B cell (primary cell): ENCODE data around the gene SLC33A1. TPM values are rescaled to one million over a fixed set of nuclear protein-coding genes. Genes with fewer than 3 reads are reported as not detected.

Experiments
- ATAC-seq: fragments of 200-7000 bp; cut with Tn5 transposase; one replicate; pipeline ENCODE4 v1.10.0; 2021; ENCODE audit warnings: low read depth, mild to moderate bottlenecking, moderate number of reproducible peaks, moderate library complexity
- CTCF ChIA-PET: fragments of 350-600 bp; sonication (Branson Sonifier 250); formaldehyde crosslinking; loops from one replicate; lab custom pipeline; 2021; ENCODE audit warnings: antibody characterized with exemption, inconsistent platforms; lab: Charles Lee
- POLR2A ChIA-PET: fragments of 350-600 bp; sonication (Branson Sonifier 250); formaldehyde crosslinking; loops from one replicate; lab custom pipeline; 2021; ENCODE audit warnings: antibody characterized with exemption; lab: Charles Lee
- DNase-seq: peaks from one replicate; pipeline ENCODE4 v3.0.0; 2013
- H2AFZ ChIP-seq: 2 replicates; pipeline ENCODE4 v1.6.1; 2012; ENCODE audit warnings: mild to moderate bottlenecking, low read depth, low read length; ENCODE audit not compliant: insufficient read depth, poor library complexity, severe bottlenecking
- H3K27ac ChIP-seq, 2 donors: 1 replicate in 1 of 2; 2 replicates in 1 of 2; pipeline ENCODE4 v1.5.1; 2012 to 2013; ENCODE audit warnings: low read length in 2 of 2, mild to moderate bottlenecking in 2 of 2, moderate library complexity in 1 of 2
- H3K27me3 ChIP-seq, 4 experiments: fragments of 200-600 bp in 1 of 4; sonication (generic) in 1 of 4; replicated peaks in 1 of 4; 1 replicate in 2 of 4; 2 replicates in 2 of 4; pipeline versions ENCODE4 v1.6.1 to v1.7.0; 2013 to 2016; ENCODE audit warnings: low read length in 3 of 4, mild to moderate bottlenecking in 2 of 4, mixed read lengths in 1 of 4, moderate library complexity in 1 of 4; ENCODE audit not compliant: insufficient read depth in 4 of 4, control insufficient read depth in 3 of 4; ENCODE audit errors: control extremely low read depth in 1 of 4
- H3K36me3 ChIP-seq, 2 experiments: replicated peaks in 1 of 2; 1 replicate in 1 of 2; 2 replicates in 1 of 2; pipeline versions ENCODE4 v1.6.1 to v1.7.1; 2013; ENCODE audit warnings: low read length in 1 of 2; ENCODE audit not compliant: insufficient read depth in 2 of 2, control insufficient read depth in 1 of 2; ENCODE audit errors: control extremely low read depth in 1 of 2, extremely low read depth in 1 of 2
- H3K4me1 ChIP-seq, 2 donors: fragments of 200-600 bp in 1 of 2; sonication (generic) in 1 of 2; 1 replicate in 1 of 2; 2 replicates in 1 of 2; pipeline versions ENCODE4 v1.5.1 to v1.6.1; 2013 to 2017; ENCODE audit warnings: low read length in 2 of 2; ENCODE audit not compliant: control insufficient read depth in 2 of 2, insufficient read depth in 2 of 2
- H3K4me2 ChIP-seq: replicated peaks from 2 replicates; pipeline ENCODE3; 2012; ENCODE audit warnings: mild to moderate bottlenecking, low read depth, low read length; ENCODE audit not compliant: poor library complexity, severe bottlenecking
- H3K4me3 ChIP-seq, 5 experiments: fragments of 200-600 bp in 1 of 5; sonication (generic) in 1 of 5; 1 replicate in 3 of 5; 2 replicates in 2 of 5; pipeline versions ENCODE4 v1.5.1 to v1.7.0; 2011 to 2016; ENCODE audit warnings: low read length in 4 of 5, mild to moderate bottlenecking in 4 of 5, low read depth in 2 of 5, control low read depth in 1 of 5, moderate library complexity in 1 of 5; ENCODE audit not compliant: insufficient read depth in 1 of 5; ENCODE audit errors: control extremely low read depth in 1 of 5, extremely low read depth in 1 of 5
- H3K79me2 ChIP-seq: fragments of 200-600 bp; sonication (generic); one replicate; pipeline ENCODE4 v1.6.0; 2016; ENCODE audit warnings: low read length; ENCODE audit not compliant: control insufficient read depth, insufficient read depth
- H3K9ac ChIP-seq: fragments of 200-600 bp; sonication (generic); 2 replicates; pipeline ENCODE4 v1.6.1; 2017; ENCODE audit warnings: mild to moderate bottlenecking, low read length, moderate library complexity
- H3K9me3 ChIP-seq, 3 donors: one replicate each; pipeline versions ENCODE4 v1.6.1 to v1.7.1; 2013; ENCODE audit warnings: low read length in 2 of 3; ENCODE audit not compliant: control insufficient read depth in 2 of 3, insufficient read depth in 1 of 3; ENCODE audit errors: control extremely low read depth in 1 of 3
- H4K20me1 ChIP-seq: 2 replicates; pipeline ENCODE4 v1.6.0; 2012; ENCODE audit warnings: mild to moderate bottlenecking, low read length; ENCODE audit not compliant: insufficient read depth, control insufficient read depth, poor library complexity, severe bottlenecking
- H3K27ac Mint-ChIP-seq: one replicate; pipeline ENCODE4 v1.8.0; 2021; ENCODE audit warnings: mixed read lengths
- H3K27me3 Mint-ChIP-seq: one replicate; pipeline ENCODE4 v1.8.0; 2021; ENCODE audit warnings: mixed read lengths
- H3K4me1 Mint-ChIP-seq: one replicate; pipeline ENCODE4 v1.8.0; 2021; ENCODE audit warnings: mixed read lengths
- H3K4me3 Mint-ChIP-seq: one replicate; pipeline ENCODE4 v1.8.0; 2021; ENCODE audit warnings: mixed read lengths
- H3K9me3 Mint-ChIP-seq: one replicate; pipeline ENCODE4 v1.8.0; 2022; ENCODE audit warnings: mixed read lengths; ENCODE audit not compliant: insufficient read depth
- EZH2 ChIP-seq: IDR thresholded peaks from 2 replicates; pipeline ENCODE4 v1.6.1; 2012; ENCODE audit warnings: borderline replicate concordance, low read depth, mild to moderate bottlenecking, moderate library complexity, low read length; ENCODE audit not compliant: insufficient read depth, poor library complexity, severe bottlenecking
- WGBS: methylation state at CpG from one replicate; pipeline ENCODE4 v1.1.5; 2013; ENCODE audit warnings: missing lambda C conversion rate; ENCODE audit not compliant: insufficient coverage; 5-methylcytosine and 5-hydroxymethylcytosine counted together
- intact Hi-C: fragments of 100-400 bp; cut with micrococcal nuclease; formaldehyde crosslinking; loops from one replicate; pipeline ENCODE4 v1.10.0; 2022
- polyA plus RNA-seq: library from polyadenylated mRNA; depleted of rRNA; stranded (reverse); fragments of >200 nt; gene quantifications from 2 replicates; pipeline ENCODE4 v1.2.3, GENCODE V29; 2012
- total RNA-seq, 2 donors: library from RNA; stranded (reverse); fragments of 120-200 nt in 1 of 2; gene quantifications; 1 replicate in 1 of 2; 2 replicates in 1 of 2; pipeline versions ENCODE4 v1.2.3 to v1.2.4, GENCODE V29; 2013 to 2022
- TF ChIP-seq, protein P1 (sequence below): fragments of 200-600 bp; IDR thresholded peaks from one replicate; pipeline ENCODE4 v1.8.0; 2022; ENCODE audit warnings: antibody characterized with exemption, mild to moderate bottlenecking

The SLC33A1 gene
- total and polyA plus RNA-seq, 2 donors (not counting 1 experiment from before 2014, with no cell fraction given) = 15.0 to 29.4 TPM

DNA sequence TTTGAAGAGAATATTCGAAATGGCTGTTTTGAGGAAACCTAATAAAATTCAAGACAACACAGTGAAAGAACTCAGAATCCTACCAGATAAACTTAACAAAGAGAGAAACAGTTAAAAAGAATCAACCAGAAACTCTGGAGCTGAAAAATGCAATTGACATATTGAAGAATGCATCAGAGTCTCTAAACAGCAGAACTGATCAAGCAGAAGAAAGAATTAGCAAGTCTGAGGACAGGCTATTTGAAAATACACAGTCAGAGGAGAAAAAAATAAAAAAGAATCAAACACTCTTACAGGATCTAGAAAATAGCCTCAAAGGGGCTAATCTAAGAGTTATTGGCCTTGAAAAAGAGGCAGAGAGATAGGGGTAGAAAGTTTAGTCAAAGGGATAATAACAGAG, 61.7 kb downstream of the SLC33A1 start:
- ATAC-seq (no peak), DNase-seq (no peak)
- Mint-ChIP-seq H3K9me3 (peaks cover 2% of the 10 kb centered on the region), H3K27me3 (no peaks in the 10 kb centered on the region), H3K4me3 (no peak overlapping the region), H3K27ac (no peak overlapping the region), H3K4me1 (no peaks in the 10 kb centered on the region)
- no peak overlapping the region for H2AFZ ChIP-seq
- WGBS = no CpG with 5 or more reads among the region's 1 CpG
- no peaks in the 10 kb centered on the region for H3K79me2 ChIP-seq
- no peaks in the 10 kb centered on the region for H3K27me3 ChIP-seq
- POLR2A ChIA-PET = no interaction called here
- H3K4me3 ChIP-seq = no peak overlapping the region
- no peak overlapping the region for H3K9ac ChIP-seq
- H3K4me1 ChIP-seq = no peaks in the 10 kb centered on the region
- CTCF ChIA-PET = no interaction called here
- peaks cover 0 to 2% of the 10 kb centered on the region in 2 experiments for H3K36me3 ChIP-seq
- H3K4me2 ChIP-seq = no peak overlapping the region
- H3K27ac ChIP-seq = no peak overlapping the region
- H3K9me3 ChIP-seq = no peaks in the 10 kb centered on the region
- intact Hi-C loops = no loop called here
- TF ChIP-seq EZH2 = no peak
- TF ChIP-seq, protein P1, sequence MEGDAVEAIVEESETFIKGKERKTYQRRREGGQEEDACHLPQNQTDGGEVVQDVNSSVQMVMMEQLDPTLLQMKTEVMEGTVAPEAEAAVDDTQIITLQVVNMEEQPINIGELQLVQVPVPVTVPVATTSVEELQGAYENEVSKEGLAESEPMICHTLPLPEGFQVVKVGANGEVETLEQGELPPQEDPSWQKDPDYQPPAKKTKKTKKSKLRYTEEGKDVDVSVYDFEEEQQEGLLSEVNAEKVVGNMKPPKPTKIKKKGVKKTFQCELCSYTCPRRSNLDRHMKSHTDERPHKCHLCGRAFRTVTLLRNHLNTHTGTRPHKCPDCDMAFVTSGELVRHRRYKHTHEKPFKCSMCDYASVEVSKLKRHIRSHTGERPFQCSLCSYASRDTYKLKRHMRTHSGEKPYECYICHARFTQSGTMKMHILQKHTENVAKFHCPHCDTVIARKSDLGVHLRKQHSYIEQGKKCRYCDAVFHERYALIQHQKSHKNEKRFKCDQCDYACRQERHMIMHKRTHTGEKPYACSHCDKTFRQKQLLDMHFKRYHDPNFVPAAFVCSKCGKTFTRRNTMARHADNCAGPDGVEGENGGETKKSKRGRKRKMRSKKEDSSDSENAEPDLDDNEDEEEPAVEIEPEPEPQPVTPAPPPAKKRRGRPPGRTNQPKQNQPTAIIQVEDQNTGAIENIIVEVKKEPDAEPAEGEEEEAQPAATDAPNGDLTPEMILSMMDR = no peak
- no peaks in the 10 kb centered on the region for H4K20me1 ChIP-seq

DNA sequence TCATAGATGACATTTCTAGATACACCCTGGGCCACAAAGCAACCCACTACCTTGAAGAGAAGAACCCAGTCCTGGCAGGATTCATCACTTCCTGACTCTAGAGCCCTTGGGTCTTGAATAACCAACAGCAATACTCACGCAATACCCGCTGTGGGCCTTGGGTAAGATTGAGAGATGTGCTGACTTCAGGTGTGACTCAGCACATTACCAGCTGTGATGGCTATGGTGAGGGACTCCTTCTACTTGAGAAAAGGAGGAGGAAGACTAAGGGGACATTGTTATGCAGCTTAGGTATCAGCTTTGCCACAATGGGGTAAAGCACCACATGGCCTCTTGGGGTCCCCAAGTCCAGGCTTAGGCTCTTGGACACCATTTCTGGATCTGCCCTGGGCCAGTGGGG, 63.0 kb downstream of the SLC33A1 start:
- Mint-ChIP-seq H3K4me1 (no peaks in the 10 kb centered on the region), H3K27ac (no peak overlapping the region), H3K9me3 (peaks cover 2% of the 10 kb centered on the region), H3K27me3 (no peaks in the 10 kb centered on the region), H3K4me3 (no peak overlapping the region)
- Histone ChIP-seq H3K9ac (no peak overlapping the region), H3K27me3 (no peaks in the 10 kb centered on the region), H3K79me2 (no peaks in the 10 kb centered on the region), H2AFZ (no peak overlapping the region), H4K20me1 (no peaks in the 10 kb centered on the region), H3K4me2 (no peak overlapping the region), H3K4me1 (no peaks in the 10 kb centered on the region), H3K4me3 (no peak overlapping the region), H3K36me3 (peaks cover 0 to 2% of the 10 kb centered on the region in 2 experiments), H3K9me3 (no peaks in the 10 kb centered on the region), H3K27ac (no peak overlapping the region)
- no peak for DNase-seq
- no peak for ATAC-seq
- TF ChIP-seq, protein P1 = no peak
- no peak for TF ChIP-seq EZH2
- POLR2A ChIA-PET = no interaction called here
- whole genome bisulfite sequencing = 100% methylated on average over 2 of the region's 2 CpGs
- CTCF ChIA-PET = no interaction called here
- intact Hi-C loops = no loop called here
